Activated T-cell treated with anti-CD3 and anti-CD28 coated beads, Interleukin-2, amount 50 U/mL, for 72 hours (primary cell): ENCODE data around the gene MRPS9. TPM values are rescaled to one million over a fixed set of nuclear protein-coding genes. Genes with fewer than 3 reads are reported as not detected.

Source experiments
- ATAC-seq, 2 donors: fragments of 150-1000 bp; cut with Tn5 transposase; replicated peaks in 1 of 2; 2 replicates each; pipeline ENCODE4 v1.10.0; 2021; ENCODE audit warnings: moderate library complexity in 2 of 2, mild to moderate bottlenecking in 1 of 2
- DNase-seq, 2 donors: peaks; one replicate each; pipeline ENCODE4 v3.0.0; 2021 to 2022; ENCODE audit warnings: mixed read lengths in 1 of 2
- H3K27ac Mint-ChIP-seq: one replicate; pipeline ENCODE4 v1.8.0; 2022; ENCODE audit warnings: mild to moderate bottlenecking, moderate library complexity, mixed read lengths
- H3K27me3 Mint-ChIP-seq: one replicate; pipeline ENCODE4 v1.8.0; 2022; ENCODE audit warnings: low read depth, mixed read lengths
- H3K36me3 Mint-ChIP-seq, 2 donors: one replicate each; pipeline ENCODE4 v1.8.0; 2022; ENCODE audit warnings: mixed read lengths in 2 of 2, mild to moderate bottlenecking in 1 of 2; ENCODE audit not compliant: insufficient read depth in 2 of 2
- H3K4me1 Mint-ChIP-seq: one replicate; pipeline ENCODE4 v1.8.0; 2022; ENCODE audit warnings: low read depth, mixed read lengths
- H3K4me3 Mint-ChIP-seq, 2 donors: one replicate each; pipeline ENCODE4 v1.8.0; 2022; ENCODE audit warnings: mild to moderate bottlenecking in 2 of 2, mixed read lengths in 2 of 2, moderate library complexity in 2 of 2
- H3K9me3 Mint-ChIP-seq, 2 donors: one replicate each; pipeline ENCODE4 v1.8.0; 2022; ENCODE audit warnings: mixed read lengths in 2 of 2
- total RNA-seq, 2 donors: library from RNA; stranded (reverse); gene quantifications; one replicate each; pipeline ENCODE4 v1.2.3, GENCODE V29; 2022

The MRPS9 gene
- total RNA-seq, 2 donors from 2014 or later: 24.6 to 27.3 TPM

DNA sequence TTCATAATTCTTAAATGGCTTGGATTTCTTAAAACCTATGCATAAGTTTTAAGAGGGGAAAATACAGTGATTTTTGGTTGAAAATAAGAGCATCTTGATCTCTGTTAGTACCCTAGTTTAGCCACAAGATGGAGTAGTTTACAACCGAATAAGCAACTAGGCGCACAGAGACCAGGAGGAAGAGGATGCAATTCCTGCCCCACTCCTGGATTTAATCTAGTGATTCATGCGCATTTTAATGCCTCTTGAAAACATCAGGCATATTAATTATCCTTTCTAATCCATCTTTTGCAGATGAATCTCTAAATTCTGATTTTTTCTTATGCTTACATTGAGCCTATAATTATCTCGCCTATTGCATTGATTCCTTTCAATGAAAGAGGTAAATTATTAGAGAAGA lies 76.7 kb downstream of the MRPS9 start:
- H3K36me3 Mint-ChIP-seq: no peaks in the 10 kb centered on the region
- ATAC-seq (no peak), DNase-seq (no peak)
- no peaks in the 10 kb centered on the region for H3K9me3 Mint-ChIP-seq
- no peaks in the 10 kb centered on the region for H3K4me1 Mint-ChIP-seq
- no peak overlapping the region for H3K27ac Mint-ChIP-seq
- no peak overlapping the region for H3K4me3 Mint-ChIP-seq
- H3K27me3 Mint-ChIP-seq: no peaks in the 10 kb centered on the region

DNA sequence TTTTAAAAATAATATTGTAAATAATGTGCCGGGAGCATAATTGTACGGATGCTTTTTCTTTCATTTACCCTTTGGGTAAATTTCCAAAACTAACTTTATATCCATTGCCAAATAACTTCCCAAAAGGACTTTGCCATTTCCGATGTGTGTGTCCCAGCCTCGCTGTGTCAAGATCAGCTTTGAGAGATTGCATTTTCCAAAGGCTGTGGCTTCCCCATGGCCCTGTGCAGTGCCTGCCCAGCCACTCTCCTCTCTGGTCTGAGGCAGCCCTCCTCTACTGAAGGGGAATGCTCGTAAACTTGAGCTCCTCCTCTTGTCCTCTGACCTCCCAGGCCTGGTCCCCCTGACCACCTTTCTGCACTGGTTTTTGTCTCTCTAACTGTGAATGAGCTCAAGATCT lies 78.5 kb downstream of the MRPS9 start:
- Mint-ChIP-seq H3K36me3 (no peaks in the 10 kb centered on the region), H3K4me3 (no peak overlapping the region), H3K9me3 (no peaks in the 10 kb centered on the region), H3K27ac (no peak overlapping the region), H3K27me3 (no peaks in the 10 kb centered on the region), H3K4me1 (no peaks in the 10 kb centered on the region)
- DNase-seq (no peak), ATAC-seq (no peak)

DNA sequence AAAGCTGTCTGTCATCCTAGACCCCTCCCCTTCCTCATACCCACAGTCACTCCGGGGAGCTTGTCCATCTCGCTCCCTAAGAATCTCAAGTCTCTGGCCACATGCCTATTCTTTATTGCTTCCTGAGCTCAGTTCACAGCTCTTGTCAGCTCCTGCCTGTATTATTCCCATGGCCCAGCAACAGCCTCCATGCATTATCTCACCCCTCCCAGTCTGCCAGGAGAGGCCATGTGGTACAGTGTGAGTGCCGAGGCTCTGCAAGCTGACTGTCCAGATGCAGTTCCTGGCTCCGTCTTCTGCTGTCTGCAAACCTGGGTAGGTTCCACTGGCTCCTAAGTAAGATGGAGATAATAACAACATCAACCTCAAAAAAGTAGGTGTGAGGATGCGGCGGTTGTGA lies 79.7 kb downstream of the MRPS9 start:
- no peaks in the 10 kb centered on the region for H3K27me3 Mint-ChIP-seq
- no peak for ATAC-seq
- H3K9me3 Mint-ChIP-seq: no peaks in the 10 kb centered on the region
- H3K36me3 Mint-ChIP-seq: no peaks in the 10 kb centered on the region
- DNase-seq: no peak
- no peak overlapping the region for H3K27ac Mint-ChIP-seq
- H3K4me3 Mint-ChIP-seq: no peak overlapping the region
- no peaks in the 10 kb centered on the region for H3K4me1 Mint-ChIP-seq

DNA sequence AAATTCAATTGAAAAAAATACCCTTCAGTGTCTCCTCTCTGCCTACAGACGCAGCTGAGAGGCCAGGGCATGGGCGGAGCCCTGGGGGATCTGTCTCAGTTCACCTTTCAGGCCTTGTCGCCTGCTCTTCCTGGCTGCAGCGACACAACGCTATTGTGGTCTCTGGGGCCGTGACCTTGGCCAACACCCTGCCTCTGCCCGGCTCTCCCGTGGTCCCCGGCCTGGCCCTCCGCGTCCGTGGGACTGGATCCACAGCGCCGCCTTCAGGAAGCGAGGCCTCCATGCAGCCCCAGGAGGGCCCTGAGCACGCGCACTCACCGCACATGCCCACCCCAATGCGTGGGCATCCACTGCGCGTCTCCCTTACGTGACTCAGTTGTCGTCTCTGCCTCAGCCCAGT lies 81.1 kb downstream of the MRPS9 start:
- H3K27me3 Mint-ChIP-seq: peaks cover 5% of the 10 kb centered on the region
- H3K36me3 Mint-ChIP-seq: no peaks in the 10 kb centered on the region
- no peaks in the 10 kb centered on the region for H3K9me3 Mint-ChIP-seq
- DNase-seq (peak; percentile 3 to 18), ATAC-seq (peak; percentile 7 to 22)
- H3K27ac Mint-ChIP-seq: no peak overlapping the region
- H3K4me1 Mint-ChIP-seq: peaks cover 7% of the 10 kb centered on the region
- no peak overlapping the region for H3K4me3 Mint-ChIP-seq

DNA sequence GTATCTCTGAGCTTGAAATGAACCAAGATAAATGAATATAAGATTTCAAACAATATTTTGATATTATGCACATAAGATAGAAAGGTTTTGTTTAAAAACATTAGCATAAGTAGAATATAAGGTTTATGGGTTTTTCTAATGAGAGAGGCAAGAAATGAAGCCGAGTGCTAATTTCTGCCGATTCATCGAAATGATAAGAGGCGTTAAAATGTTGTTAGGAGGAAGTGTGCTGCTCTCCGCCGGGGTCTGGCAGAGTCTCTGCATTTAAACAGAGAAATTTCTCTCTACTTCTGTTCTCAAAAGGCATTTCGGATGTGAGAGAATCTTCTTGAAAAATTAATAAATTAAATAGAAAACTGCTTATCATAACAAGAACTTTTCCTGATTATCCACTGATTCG lies 83.6 kb downstream of the MRPS9 start:
- Mint-ChIP-seq H3K4me1 (peaks cover 7% of the 10 kb centered on the region), H3K4me3 (no peak overlapping the region), H3K27me3 (peaks cover 7% of the 10 kb centered on the region), H3K36me3 (no peaks in the 10 kb centered on the region), H3K27ac (no peak overlapping the region), H3K9me3 (no peaks in the 10 kb centered on the region)
- no peak for ATAC-seq
- DNase-seq: no peak

- no peaks in the 10 kb centered on the region for H3K9me3 Mint-ChIP-seq
Observed at GRCh38 chr2:105125428-105125827, 87.6 kb downstream of the MRPS9 start.

GRCh38 chr2:105125920-105126319 lies 88.1 kb downstream of the MRPS9 start:
- Mint-ChIP-seq H3K27ac (no peak overlapping the region), H3K4me3 (no peak overlapping the region), H3K27me3 (peaks cover 7% of the 10 kb centered on the region), H3K9me3 (no peaks in the 10 kb centered on the region), H3K36me3 (peaks cover 0 to 2% of the 10 kb centered on the region in 2 donors), H3K4me1 (peaks cover 20% of the 10 kb centered on the region)
- DNase-seq (no peak), ATAC-seq (no peak)

More at GRCh38 chr2:105125428-105125827, 87.6 kb downstream of the MRPS9 start:
- Mint-ChIP-seq H3K27ac (no peak overlapping the region), H3K36me3 (peaks cover 0 to 2% of the 10 kb centered on the region in 2 donors), H3K27me3 (peaks cover 7% of the 10 kb centered on the region), H3K4me1 (peaks cover 20% of the 10 kb centered on the region), H3K4me3 (no peak overlapping the region)
- DNase-seq (no peak), ATAC-seq (no peak)

DNA sequence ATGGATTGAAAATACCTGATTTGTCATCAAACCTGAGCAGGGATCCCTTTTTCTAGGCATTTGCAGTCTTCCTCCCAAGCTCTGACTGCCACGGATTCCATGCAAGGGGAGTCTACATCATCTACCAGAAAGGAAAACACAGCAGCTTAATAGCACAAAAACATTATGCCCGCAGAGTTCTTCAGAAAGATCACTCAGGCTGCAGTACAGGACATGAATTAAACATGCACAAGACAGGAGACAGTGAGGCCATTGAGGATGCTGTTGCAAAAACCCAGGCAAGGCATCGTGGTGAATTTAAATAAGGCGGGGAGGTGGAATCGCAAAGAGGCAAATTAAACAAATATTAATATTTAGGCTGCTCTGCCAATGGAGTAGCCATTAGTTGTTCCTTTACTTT lies 88.5 kb downstream of the MRPS9 start:
- no peak for DNase-seq
- Mint-ChIP-seq H3K4me1 (peaks cover 20% of the 10 kb centered on the region), H3K27ac (no peak overlapping the region), H3K4me3 (no peak overlapping the region), H3K36me3 (peaks cover 0 to 2% of the 10 kb centered on the region in 2 donors), H3K9me3 (no peaks in the 10 kb centered on the region), H3K27me3 (peaks cover 8% of the 10 kb centered on the region)
- no peak for ATAC-seq

- Mint-ChIP-seq H3K9me3 (no peaks in the 10 kb centered on the region), H3K4me3 (no peak overlapping the region), H3K4me1 (peaks cover 20% of the 10 kb centered on the region), H3K27ac (no peak overlapping the region), H3K27me3 (peaks cover 16% of the 10 kb centered on the region), H3K36me3 (peaks cover 0 to 2% of the 10 kb centered on the region in 2 donors)
- DNase-seq (peak; percentile 5 to 8), ATAC-seq (peak; percentile 63 to 76)
Observed at GRCh38 chr2:105127289-105127915, 89.5 kb downstream of the MRPS9 start.

- no peak for DNase-seq
- peaks cover 10% of the 10 kb centered on the region for H3K27me3 Mint-ChIP-seq
Observed at GRCh38 chr2:105129722-105130232, 91.9 kb downstream of the MRPS9 start.

GRCh38 chr2:105130546-105130945 lies 92.7 kb downstream of the MRPS9 start:
- DNase-seq (no peak), ATAC-seq (no peak)
- H3K36me3 Mint-ChIP-seq: peaks cover 0 to 2% of the 10 kb centered on the region in 2 donors
- peaks cover 10% of the 10 kb centered on the region for H3K27me3 Mint-ChIP-seq
- no peak overlapping the region for H3K27ac Mint-ChIP-seq
- no peak overlapping the region for H3K4me3 Mint-ChIP-seq
- no peaks in the 10 kb centered on the region for H3K9me3 Mint-ChIP-seq
- peaks cover 13% of the 10 kb centered on the region for H3K4me1 Mint-ChIP-seq

More at GRCh38 chr2:105129722-105130232, 91.9 kb downstream of the MRPS9 start:
- Mint-ChIP-seq H3K36me3 (peaks cover 0 to 2% of the 10 kb centered on the region in 2 donors), H3K27ac (no peak overlapping the region), H3K4me1 (peaks cover 13% of the 10 kb centered on the region), H3K4me3 (no peak overlapping the region), H3K9me3 (no peaks in the 10 kb centered on the region)
- no peak for ATAC-seq

DNA sequence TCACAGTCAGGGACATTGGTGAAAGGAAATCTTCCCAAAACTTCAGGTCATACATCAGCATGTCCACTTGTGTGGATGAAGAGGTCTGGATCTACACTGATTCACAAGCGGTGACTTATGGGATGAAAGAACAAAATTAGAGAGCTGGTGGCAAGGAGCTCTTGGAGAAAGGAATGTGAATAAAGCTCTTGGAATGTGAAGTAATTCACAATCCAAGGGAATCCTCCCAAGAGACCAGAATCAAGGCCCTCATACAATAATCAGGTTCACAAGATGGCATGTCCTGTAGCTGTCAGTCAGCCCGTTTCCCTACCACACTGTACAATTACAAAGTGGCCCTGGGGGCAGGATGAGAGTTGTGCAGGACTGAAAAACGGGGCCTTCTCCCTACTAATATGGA lies 96.2 kb downstream of the MRPS9 start:
- H3K27me3 Mint-ChIP-seq: peaks cover 10% of the 10 kb centered on the region
- ATAC-seq (no peak), DNase-seq (no peak)
- no peak overlapping the region for H3K4me3 Mint-ChIP-seq
- H3K27ac Mint-ChIP-seq: no peak overlapping the region
- no peaks in the 10 kb centered on the region for H3K9me3 Mint-ChIP-seq
- no peaks in the 10 kb centered on the region for H3K4me1 Mint-ChIP-seq
- no peaks in the 10 kb centered on the region for H3K36me3 Mint-ChIP-seq

DNA sequence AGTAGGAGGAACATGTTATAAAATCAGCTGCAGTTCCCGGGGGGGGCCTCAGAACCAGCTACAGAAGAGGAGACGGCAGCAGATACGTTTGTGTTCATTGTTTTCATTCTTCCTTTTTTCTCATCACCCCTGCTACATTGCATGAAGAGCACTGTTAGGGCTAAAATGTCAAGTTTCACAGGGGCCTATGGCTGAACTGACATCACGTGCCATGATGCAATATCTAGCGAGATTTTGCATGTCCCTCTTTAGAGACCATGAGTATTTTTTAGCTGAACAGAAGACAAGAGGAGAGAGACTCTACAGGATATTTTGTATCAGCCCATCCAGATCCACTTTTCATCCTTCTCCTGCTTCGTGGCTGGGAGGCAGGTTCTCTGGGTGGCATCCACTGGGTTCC lies 97.6 kb downstream of the MRPS9 start:
- DNase-seq (no peak), ATAC-seq (no peak)
- H3K4me1 Mint-ChIP-seq: no peaks in the 10 kb centered on the region
- no peaks in the 10 kb centered on the region for H3K36me3 Mint-ChIP-seq
- H3K4me3 Mint-ChIP-seq: no peak overlapping the region
- no peaks in the 10 kb centered on the region for H3K9me3 Mint-ChIP-seq
- peaks cover 19% of the 10 kb centered on the region for H3K27me3 Mint-ChIP-seq
- no peak overlapping the region for H3K27ac Mint-ChIP-seq

- Mint-ChIP-seq H3K27me3 (peaks cover 27% of the 10 kb centered on the region), H3K4me3 (no peak overlapping the region), H3K36me3 (no peaks in the 10 kb centered on the region), H3K27ac (no peak overlapping the region), H3K4me1 (no peaks in the 10 kb centered on the region), H3K9me3 (no peaks in the 10 kb centered on the region)
- no peak for ATAC-seq
- no peak for DNase-seq
Observed at GRCh38 chr2:105136394-105136793, 98.5 kb downstream of the MRPS9 start.
